Tracheal epithelial cell (primary cell): ENCODE results near the gene GSG1L. TPM values are rescaled to one million over a fixed set of nuclear protein-coding genes. Genes with fewer than 3 reads are reported as not detected.

Experiments used
- total RNA-seq: library from RNA; depleted of rRNA; stranded (reverse); fragments of >200 nt; gene quantifications from 2 replicates; pipeline ENCODE4 v1.2.1, GENCODE V29; 2014

The GSG1L gene
- not detected in 2 replicates for total RNA-seq

GRCh38 chr16:28063591-28064061 is at the start of gene GSG1L:
Gene GSG1L, minus strand, starts transcription at chr16:28063714. Its CDS starts 290 bp downstream, at chr16:28063424.

Other genes starting within 250 kb of the GSG1L start
- gene XPO6, start 148.3 kb upstream of the GSG1L start, total RNA-seq: 90.4 and 91.3 TPM in 2 replicates
- gene SBK1, start 228.8 kb upstream of the GSG1L start, total RNA-seq: under 0.01 and 0.48 TPM in 2 replicates